ENCODE results near the gene ADAMTSL4. TPM values are rescaled to one million over a fixed set of nuclear protein-coding genes. Genes with fewer than 3 reads are reported as not detected.

Gene ADAMTSL4
- total RNA-seq, 4 donors from 2014 or later, result 7.2 to 22.7 (median 18.0) TPM

GRCh38 chr1:150546294-150546937 lies 2.8 kb upstream of the ADAMTSL4 start:
- H3K36me3 ChIP-seq, result no peaks in the 10 kb centered on the region
- H3K27ac ChIP-seq, result no peak overlapping the region
- H3K4me1 ChIP-seq, result peaks cover 31% of the 10 kb centered on the region
- H3K4me3 ChIP-seq, result no peak overlapping the region
- H3K27me3 ChIP-seq, result no peaks in the 10 kb centered on the region
- DNase-seq (ENCODE audit: low spot score in 2 of 2), result no peak
- no peaks in the 10 kb centered on the region for H3K9me3 ChIP-seq
- 75% methylated on average over 16 of the region's 16 CpGs for WGBS
- TF ChIP-seq POLR2AphosphoS5 (IDR thresholded peaks at IDR 0.05) (no peak), CTCF (IDR thresholded peaks at IDR 0.05) (no peak), POLR2A (IDR thresholded peaks at IDR 0.05) (no peak), EP300 (IDR thresholded peaks at IDR 0.05) (no peak)

- Histone ChIP-seq H3K4me3 (peak overlapping the region; percentile 69), H3K9me3 (no peaks in the 10 kb centered on the region), H3K4me1 (peaks cover 50% of the 10 kb centered on the region), H3K27ac (peak overlapping the region; percentile 88), H3K27me3 (no peaks in the 10 kb centered on the region), H3K36me3 (no peaks in the 10 kb centered on the region)
- WGBS, result 59% methylated on average over 4 of the region's 4 CpGs
- no peak for TF ChIP-seq CTCF (IDR thresholded peaks at IDR 0.05)
- TF ChIP-seq POLR2AphosphoS5 (IDR thresholded peaks at IDR 0.05), result no peak
- TF ChIP-seq EP300 (IDR thresholded peaks at IDR 0.05), result no peak
- TF ChIP-seq POLR2A (IDR thresholded peaks at IDR 0.05), result no peak
- DNase-seq (ENCODE audit: low spot score in 2 of 2), result no peak
Observed at GRCh38 chr1:150548324-150548631, 930 bp upstream of the ADAMTSL4 start.

GRCh38 chr1:150549496-150550221 lies 451 bp downstream of the ADAMTSL4 start:
- peaks cover 57% of the 10 kb centered on the region for H3K4me1 ChIP-seq
- no peaks in the 10 kb centered on the region for H3K9me3 ChIP-seq
- H3K27me3 ChIP-seq, result no peaks in the 10 kb centered on the region
- H3K36me3 ChIP-seq, result peaks cover 4% of the 10 kb centered on the region
- TF ChIP-seq EP300 (IDR thresholded peaks at IDR 0.05) (no peak), CTCF (IDR thresholded peaks at IDR 0.05) (no peak), POLR2A (IDR thresholded peaks at IDR 0.05) (no peak)
- peak in 1 of 2 donors; percentile 88 for DNase-seq (ENCODE audit: low spot score in 2 of 2)
- H3K27ac ChIP-seq, result peak overlapping the region; percentile 88
- peak overlapping the region; percentile 69 for H3K4me3 ChIP-seq
- whole genome bisulfite sequencing, result 18% methylated on average over 22 of the region's 43 CpGs

- no peaks in the 10 kb centered on the region for H3K9me3 ChIP-seq
- no peaks in the 10 kb centered on the region for H3K27me3 ChIP-seq
- no peak for DNase-seq (ENCODE audit: low spot score in 2 of 2)
- peaks cover 11% of the 10 kb centered on the region for H3K36me3 ChIP-seq
- H3K4me3 ChIP-seq, result peak overlapping the region; percentile 69
- 43% methylated on average over 22 of the region's 22 CpGs for WGBS
- no peak for TF ChIP-seq CTCF (IDR thresholded peaks at IDR 0.05)
- TF ChIP-seq EP300 (IDR thresholded peaks at IDR 0.05), result no peak
- no peak for TF ChIP-seq POLR2AphosphoS5 (IDR thresholded peaks at IDR 0.05)
- no peak for TF ChIP-seq POLR2A (IDR thresholded peaks at IDR 0.05)
- H3K27ac ChIP-seq, result peak overlapping the region; percentile 88
- H3K4me1 ChIP-seq, result peaks cover 57% of the 10 kb centered on the region
Observed at GRCh38 chr1:150550222-150551050, 1.2 kb downstream of the ADAMTSL4 start.
